GM23338 (cell line): Measurements from ENCODE around the gene ETV6.

ENCODE experiments used
- CREB1 ChIP-seq: fragments of 250-450 bp; sonication (Bioruptor Pico); IDR thresholded peaks from 2 replicates; pipeline ENCODE4 v1.5.0; 2020; ENCODE audit warnings: low read depth, mild to moderate bottlenecking, moderate library complexity
- EZH2 ChIP-seq: fragments of 200-600 bp; sonication (generic); IDR thresholded peaks from one replicate; pipeline ENCODE4 v1.8.0; 2017; ENCODE audit warnings: antibody characterized with exemption, mild to moderate bottlenecking, low read depth; ENCODE audit not compliant: unreplicated experiment
- EZH2phosphoT487 ChIP-seq: fragments of 200-600 bp; sonication (generic); IDR thresholded peaks from one replicate; pipeline ENCODE4 v1.8.1; 2018; ENCODE audit warnings: antibody characterized with exemption; ENCODE audit not compliant: unreplicated experiment
- POLR2AphosphoS5 ChIP-seq: IDR thresholded peaks from 2 replicates; pipeline ENCODE4 v1.6.1; 2016; ENCODE audit warnings: antibody characterized with exemption, low read depth
- TF ChIP-seq, protein P1 (sequence below), 2 experiments: fragments of 200-600 bp in 1 of 2; sonication (generic) in 1 of 2; conservative IDR thresholded peaks; 2 replicates each; pipeline versions ENCODE4 v1.5.1 to v1.6.1; 2016 to 2017; ENCODE audit warnings: antibody characterized with exemption in 2 of 2, low read depth in 2 of 2, mild to moderate bottlenecking in 2 of 2, moderate library complexity in 1 of 2
- TF ChIP-seq, protein P2 (sequence below): IDR thresholded peaks from one replicate; pipeline ENCODE4 v1.6.1; 2018; ENCODE audit warnings: antibody characterized with exemption; ENCODE audit not compliant: unreplicated experiment
- TF ChIP-seq, protein P3 (sequence below): fragments of 250-450 bp; sonication (Bioruptor Pico); IDR thresholded peaks from 2 replicates; pipeline ENCODE4 v1.5.0; 2020; ENCODE audit warnings: mild to moderate bottlenecking, moderate library complexity

DNA sequence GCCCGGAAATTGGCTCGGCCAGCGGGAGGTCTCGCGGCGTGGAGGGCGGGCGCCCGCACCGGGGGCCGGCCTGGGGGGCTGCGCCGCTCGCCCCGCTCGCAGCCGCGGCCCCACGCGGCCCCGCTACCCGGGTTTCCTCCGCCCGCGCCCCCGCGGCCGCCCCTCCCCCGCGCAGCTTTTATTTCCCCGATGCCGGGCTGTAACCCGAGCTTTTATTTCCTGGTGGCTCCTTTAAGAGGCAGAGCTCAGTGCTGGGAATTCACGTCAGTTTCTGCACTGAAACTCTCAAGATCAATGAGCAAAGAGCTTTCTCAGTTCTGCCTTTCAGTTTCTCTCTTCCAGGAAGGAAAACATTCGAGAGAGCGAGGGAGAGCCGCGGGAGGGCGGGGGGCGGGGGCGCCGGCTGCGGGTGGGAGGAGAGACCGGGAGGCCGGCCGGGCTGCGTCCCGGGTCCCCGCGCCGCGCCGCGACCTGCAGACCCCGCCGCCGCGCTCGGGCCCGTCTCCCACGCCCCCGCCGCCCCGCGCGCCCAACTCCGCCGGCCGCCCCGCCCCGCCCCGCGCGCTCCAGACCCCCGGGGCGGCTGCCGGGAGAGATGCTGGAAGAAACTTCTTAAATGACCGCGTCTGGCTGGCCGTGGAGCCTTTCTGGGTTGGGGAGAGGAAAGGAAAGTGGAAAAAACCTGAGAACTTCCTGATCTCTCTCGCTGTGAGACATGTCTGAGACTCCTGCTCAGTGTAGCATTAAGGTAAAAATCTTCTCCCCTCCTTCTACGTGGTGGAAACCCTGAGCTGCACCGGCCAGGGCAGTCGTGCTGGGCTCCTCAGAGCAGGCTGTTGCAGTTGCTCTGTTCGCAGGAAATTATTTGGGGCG is at the start of gene ETV6:
- TF ChIP-seq, protein P1, sequence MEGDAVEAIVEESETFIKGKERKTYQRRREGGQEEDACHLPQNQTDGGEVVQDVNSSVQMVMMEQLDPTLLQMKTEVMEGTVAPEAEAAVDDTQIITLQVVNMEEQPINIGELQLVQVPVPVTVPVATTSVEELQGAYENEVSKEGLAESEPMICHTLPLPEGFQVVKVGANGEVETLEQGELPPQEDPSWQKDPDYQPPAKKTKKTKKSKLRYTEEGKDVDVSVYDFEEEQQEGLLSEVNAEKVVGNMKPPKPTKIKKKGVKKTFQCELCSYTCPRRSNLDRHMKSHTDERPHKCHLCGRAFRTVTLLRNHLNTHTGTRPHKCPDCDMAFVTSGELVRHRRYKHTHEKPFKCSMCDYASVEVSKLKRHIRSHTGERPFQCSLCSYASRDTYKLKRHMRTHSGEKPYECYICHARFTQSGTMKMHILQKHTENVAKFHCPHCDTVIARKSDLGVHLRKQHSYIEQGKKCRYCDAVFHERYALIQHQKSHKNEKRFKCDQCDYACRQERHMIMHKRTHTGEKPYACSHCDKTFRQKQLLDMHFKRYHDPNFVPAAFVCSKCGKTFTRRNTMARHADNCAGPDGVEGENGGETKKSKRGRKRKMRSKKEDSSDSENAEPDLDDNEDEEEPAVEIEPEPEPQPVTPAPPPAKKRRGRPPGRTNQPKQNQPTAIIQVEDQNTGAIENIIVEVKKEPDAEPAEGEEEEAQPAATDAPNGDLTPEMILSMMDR (conservative IDR thresholded peaks at IDR 0.05; ENCODE audit: low read depth in 2 of 2) = no peak
- TF ChIP-seq POLR2AphosphoS5 (no peak), EZH2phosphoT487 (no peak), EZH2 (no peak), CREB1 (no peak)
- TF ChIP-seq, protein P2, sequence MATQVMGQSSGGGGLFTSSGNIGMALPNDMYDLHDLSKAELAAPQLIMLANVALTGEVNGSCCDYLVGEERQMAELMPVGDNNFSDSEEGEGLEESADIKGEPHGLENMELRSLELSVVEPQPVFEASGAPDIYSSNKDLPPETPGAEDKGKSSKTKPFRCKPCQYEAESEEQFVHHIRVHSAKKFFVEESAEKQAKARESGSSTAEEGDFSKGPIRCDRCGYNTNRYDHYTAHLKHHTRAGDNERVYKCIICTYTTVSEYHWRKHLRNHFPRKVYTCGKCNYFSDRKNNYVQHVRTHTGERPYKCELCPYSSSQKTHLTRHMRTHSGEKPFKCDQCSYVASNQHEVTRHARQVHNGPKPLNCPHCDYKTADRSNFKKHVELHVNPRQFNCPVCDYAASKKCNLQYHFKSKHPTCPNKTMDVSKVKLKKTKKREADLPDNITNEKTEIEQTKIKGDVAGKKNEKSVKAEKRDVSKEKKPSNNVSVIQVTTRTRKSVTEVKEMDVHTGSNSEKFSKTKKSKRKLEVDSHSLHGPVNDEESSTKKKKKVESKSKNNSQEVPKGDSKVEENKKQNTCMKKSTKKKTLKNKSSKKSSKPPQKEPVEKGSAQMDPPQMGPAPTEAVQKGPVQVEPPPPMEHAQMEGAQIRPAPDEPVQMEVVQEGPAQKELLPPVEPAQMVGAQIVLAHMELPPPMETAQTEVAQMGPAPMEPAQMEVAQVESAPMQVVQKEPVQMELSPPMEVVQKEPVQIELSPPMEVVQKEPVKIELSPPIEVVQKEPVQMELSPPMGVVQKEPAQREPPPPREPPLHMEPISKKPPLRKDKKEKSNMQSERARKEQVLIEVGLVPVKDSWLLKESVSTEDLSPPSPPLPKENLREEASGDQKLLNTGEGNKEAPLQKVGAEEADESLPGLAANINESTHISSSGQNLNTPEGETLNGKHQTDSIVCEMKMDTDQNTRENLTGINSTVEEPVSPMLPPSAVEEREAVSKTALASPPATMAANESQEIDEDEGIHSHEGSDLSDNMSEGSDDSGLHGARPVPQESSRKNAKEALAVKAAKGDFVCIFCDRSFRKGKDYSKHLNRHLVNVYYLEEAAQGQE = no peak
- TF ChIP-seq, protein P3, sequence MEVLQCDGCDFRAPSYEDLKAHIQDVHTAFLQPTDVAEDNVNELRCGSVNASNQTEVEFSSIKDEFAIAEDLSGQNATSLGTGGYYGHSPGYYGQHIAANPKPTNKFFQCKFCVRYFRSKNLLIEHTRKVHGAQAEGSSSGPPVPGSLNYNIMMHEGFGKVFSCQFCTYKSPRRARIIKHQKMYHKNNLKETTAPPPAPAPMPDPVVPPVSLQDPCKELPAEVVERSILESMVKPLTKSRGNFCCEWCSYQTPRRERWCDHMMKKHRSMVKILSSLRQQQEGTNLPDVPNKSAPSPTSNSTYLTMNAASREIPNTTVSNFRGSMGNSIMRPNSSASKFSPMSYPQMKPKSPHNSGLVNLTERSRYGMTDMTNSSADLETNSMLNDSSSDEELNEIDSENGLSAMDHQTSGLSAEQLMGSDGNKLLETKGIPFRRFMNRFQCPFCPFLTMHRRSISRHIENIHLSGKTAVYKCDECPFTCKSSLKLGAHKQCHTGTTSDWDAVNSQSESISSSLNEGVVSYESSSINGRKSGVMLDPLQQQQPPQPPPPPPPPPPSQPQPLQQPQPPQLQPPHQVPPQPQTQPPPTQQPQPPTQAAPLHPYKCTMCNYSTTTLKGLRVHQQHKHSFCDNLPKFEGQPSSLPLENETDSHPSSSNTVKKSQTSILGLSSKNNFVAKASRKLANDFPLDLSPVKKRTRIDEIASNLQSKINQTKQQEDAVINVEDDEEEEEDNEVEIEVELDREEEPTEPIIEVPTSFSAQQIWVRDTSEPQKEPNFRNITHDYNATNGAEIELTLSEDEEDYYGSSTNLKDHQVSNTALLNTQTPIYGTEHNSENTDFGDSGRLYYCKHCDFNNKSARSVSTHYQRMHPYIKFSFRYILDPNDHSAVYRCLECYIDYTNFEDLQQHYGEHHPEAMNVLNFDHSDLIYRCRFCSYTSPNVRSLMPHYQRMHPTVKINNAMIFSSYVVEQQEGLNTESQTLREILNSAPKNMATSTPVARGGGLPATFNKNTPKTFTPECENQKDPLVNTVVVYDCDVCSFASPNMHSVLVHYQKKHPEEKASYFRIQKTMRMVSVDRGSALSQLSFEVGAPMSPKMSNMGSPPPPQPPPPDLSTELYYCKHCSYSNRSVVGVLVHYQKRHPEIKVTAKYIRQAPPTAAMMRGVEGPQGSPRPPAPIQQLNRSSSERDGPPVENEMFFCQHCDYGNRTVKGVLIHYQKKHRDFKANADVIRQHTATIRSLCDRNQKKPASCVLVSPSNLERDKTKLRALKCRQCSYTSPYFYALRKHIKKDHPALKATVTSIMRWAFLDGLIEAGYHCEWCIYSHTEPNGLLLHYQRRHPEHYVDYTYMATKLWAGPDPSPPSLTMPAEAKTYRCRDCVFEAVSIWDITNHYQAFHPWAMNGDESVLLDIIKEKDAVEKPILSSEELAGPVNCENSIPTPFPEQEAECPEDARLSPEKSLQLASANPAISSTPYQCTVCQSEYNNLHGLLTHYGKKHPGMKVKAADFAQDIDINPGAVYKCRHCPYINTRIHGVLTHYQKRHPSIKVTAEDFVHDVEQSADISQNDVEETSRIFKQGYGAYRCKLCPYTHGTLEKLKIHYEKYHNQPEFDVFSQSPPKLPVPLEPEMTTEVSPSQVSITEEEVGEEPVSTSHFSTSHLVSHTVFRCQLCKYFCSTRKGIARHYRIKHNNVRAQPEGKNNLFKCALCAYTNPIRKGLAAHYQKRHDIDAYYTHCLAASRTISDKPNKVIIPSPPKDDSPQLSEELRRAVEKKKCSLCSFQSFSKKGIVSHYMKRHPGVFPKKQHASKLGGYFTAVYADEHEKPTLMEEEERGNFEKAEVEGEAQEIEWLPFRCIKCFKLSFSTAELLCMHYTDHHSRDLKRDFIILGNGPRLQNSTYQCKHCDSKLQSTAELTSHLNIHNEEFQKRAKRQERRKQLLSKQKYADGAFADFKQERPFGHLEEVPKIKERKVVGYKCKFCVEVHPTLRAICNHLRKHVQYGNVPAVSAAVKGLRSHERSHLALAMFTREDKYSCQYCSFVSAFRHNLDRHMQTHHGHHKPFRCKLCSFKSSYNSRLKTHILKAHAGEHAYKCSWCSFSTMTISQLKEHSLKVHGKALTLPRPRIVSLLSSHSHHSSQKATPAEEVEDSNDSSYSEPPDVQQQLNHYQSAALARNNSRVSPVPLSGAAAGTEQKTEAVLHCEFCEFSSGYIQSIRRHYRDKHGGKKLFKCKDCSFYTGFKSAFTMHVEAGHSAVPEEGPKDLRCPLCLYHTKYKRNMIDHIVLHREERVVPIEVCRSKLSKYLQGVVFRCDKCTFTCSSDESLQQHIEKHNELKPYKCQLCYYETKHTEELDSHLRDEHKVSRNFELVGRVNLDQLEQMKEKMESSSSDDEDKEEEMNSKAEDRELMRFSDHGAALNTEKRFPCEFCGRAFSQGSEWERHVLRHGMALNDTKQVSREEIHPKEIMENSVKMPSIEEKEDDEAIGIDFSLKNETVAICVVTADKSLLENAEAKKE (CRISPR knock-in tag) = no peak
